ENCODE measurements around the gene RNF4. TPM values are rescaled to one million over a fixed set of nuclear protein-coding genes. Genes with fewer than 3 reads are reported as not detected.

The RNF4 gene
- total RNA-seq, 1 experiment from 2014 or later = 92.0 TPM

- Histone ChIP-seq H3K4me1 (ENCODE audit: insufficient read depth, low read length) (no peaks in the 10 kb centered on the region; the same call in 1 of the 2 replicates), H2BK120ac (ENCODE audit: low read depth, low read length, poor library complexity, severe bottlenecking) (no peak overlapping the region), H2AFZ (ENCODE audit: low read length) (no peak overlapping the region), H2BK5ac (ENCODE audit: insufficient read length, low read length) (no peak overlapping the region), H3K79me2 (ENCODE audit: insufficient read depth, low read length) (no peaks in the 10 kb centered on the region), H2BK20ac (ENCODE audit: low read depth, low read length, poor library complexity, severe bottlenecking) (no peak overlapping the region), H3K27me3 (ENCODE audit: insufficient read depth, low read length) (no peaks in the 10 kb centered on the region), H3K4me2 (ENCODE audit: insufficient read depth, insufficient read length, low read length) (no peak overlapping the region), H2AK5ac (ENCODE audit: insufficient read length, low read length) (no peak overlapping the region), H3K4ac (ENCODE audit: low read depth, low read length) (no peak overlapping the region), H3K56ac (ENCODE audit: insufficient read length, low read depth, low read length) (no peak overlapping the region), H3K27ac (ENCODE audit: insufficient read length, low read depth, low read length) (no peak overlapping the region), H2BK15ac (ENCODE audit: low read depth, low read length) (no peak overlapping the region), H3K23ac (ENCODE audit: insufficient read length, low read depth, low read length) (no peak overlapping the region), H4K5ac (ENCODE audit: insufficient read length, low read depth, low read length) (no peak overlapping the region), H3K9me3 (ENCODE audit: control insufficient read depth, low read depth, low read length) (no peaks in the 10 kb centered on the region), H3K23me2 (ENCODE audit: insufficient read length, low read depth, low read length, poor library complexity, severe bottlenecking) (no peaks in the 10 kb centered on the region), H3K14ac (ENCODE audit: insufficient read depth, low read length) (no peak overlapping the region; the same call in 1 of the 2 replicates), H3K18ac (ENCODE audit: insufficient read length, low read depth, low read length) (no peak overlapping the region), H2BK12ac (ENCODE audit: insufficient read length, low read depth, low read length) (no peak overlapping the region), H4K91ac (ENCODE audit: insufficient read length, low read depth, low read length) (no peak overlapping the region), H3K9ac (ENCODE audit: extremely low read depth, insufficient read length, low read length) (no peak overlapping the region), H3T11ph (ENCODE audit: low read length) (no peak overlapping the region), H3K79me1 (ENCODE audit: insufficient read depth, low read depth, low read length, poor library complexity, severe bottlenecking) (no peaks in the 10 kb centered on the region), H4K20me1 (ENCODE audit: control insufficient read depth, insufficient read depth, insufficient read length) (no peaks in the 10 kb centered on the region), H4K8ac (replicated peaks; ENCODE audit: insufficient read length, low read depth, low read length) (no peak overlapping the region)
- no peaks in the 10 kb centered on the region for H3K36me3 Mint-ChIP-seq (ENCODE audit: insufficient read depth in 1 of 3, low read depth in 3 of 3)
- no peak overlapping the region for H3K4me3 Mint-ChIP-seq
- H3K27me3 Mint-ChIP-seq (ENCODE audit: low read depth) = peaks cover 7% of the 10 kb centered on the region
- no CpG with 5 or more reads among the region's 7 CpGs for WGBS (ENCODE audit: extremely low coverage, insufficient read length, low lambda C conversion rate)
- DNase-seq = no peak
- no peaks in the 10 kb centered on the region for H3K9me3 Mint-ChIP-seq
- H3K27ac Mint-ChIP-seq = no peak overlapping the region
- TF ChIP-seq CTCF (conservative IDR thresholded peaks at IDR 0.05) = no peak
- H3K4me1 Mint-ChIP-seq = peaks cover 0 to 2% of the 10 kb centered on the region in 2 experiments; a peak in 3 of 4 replicates
Measured at GRCh38 chr4:2448589-2448988, 20.3 kb upstream of the RNF4 start.
